Measurements from ENCODE around the gene AMER1.

GRCh38 chrX:64230123-64230970 lies 24.8 kb upstream of the AMER1 start, which contains the start of gene ASB12:
- TF ChIP-seq POLR2A (IDR thresholded peaks at IDR 0.05), result no peak
- no peak for TF ChIP-seq CTCF (IDR thresholded peaks at IDR 0.05)

All from adrenal gland (tissue), 5 donors.